AG04450 (cell line): ENCODE measurements around the gene SART3. TPM values are rescaled to one million over a fixed set of nuclear protein-coding genes. Genes with fewer than 3 reads are reported as not detected.

Experiments
- CTCF ChIA-PET: fragments of 300-600, 350-600 bp; formaldehyde crosslinking; extraction: SDS; loops from one replicate; lab custom pipeline; 2022; ENCODE audit warnings: antibody characterized with exemption, inconsistent platforms; lab: Charles Lee
- POLR2A ChIA-PET: fragments of 350-600 bp; formaldehyde crosslinking; extraction: SDS; loops from one replicate; lab custom pipeline; 2021; ENCODE audit warnings: antibody characterized with exemption, inconsistent platforms; lab: Yijun Ruan, JAX
- DNase-seq: peaks from one replicate; pipeline ENCODE4 v3.0.0-alpha.2; 2011; ENCODE audit warnings: low read depth, low spot score
- H3K27ac ChIP-seq: one replicate; pipeline ENCODE4 v1.5.1; 2012; ENCODE audit warnings: low read depth, low read length, control low read depth
- H3K27me3 ChIP-seq: one replicate; pipeline ENCODE4 v1.6.0; 2012; ENCODE audit warnings: low read length; ENCODE audit not compliant: control insufficient read depth, insufficient read depth
- H3K4me3 ChIP-seq: 2 replicates; pipeline ENCODE4 v1.5.1; 2011; ENCODE audit warnings: mild to moderate bottlenecking, low read depth, low read length, control low read depth
- H3K9me3 ChIP-seq: 2 replicates; pipeline ENCODE4 v1.5.1; 2012; ENCODE audit warnings: low read length; ENCODE audit not compliant: control insufficient read depth, insufficient read depth
- polyA plus RNA-seq: library from polyadenylated mRNA; depleted of rRNA; stranded (reverse); fragments of >200 nt; gene quantifications from 2 replicates; pipeline ENCODE4 v1.2.3, GENCODE V29; 2011
- TF ChIP-seq, protein P1 (sequence below): IDR thresholded peaks from 2 replicates; pipeline ENCODE4 v1.5.1; 2011; ENCODE audit warnings: low read depth, low read length, control low read depth, inconsistent platforms

SART3 gene
- polyA plus RNA-seq, 1 experiment: 23.9 TPM

DNA sequence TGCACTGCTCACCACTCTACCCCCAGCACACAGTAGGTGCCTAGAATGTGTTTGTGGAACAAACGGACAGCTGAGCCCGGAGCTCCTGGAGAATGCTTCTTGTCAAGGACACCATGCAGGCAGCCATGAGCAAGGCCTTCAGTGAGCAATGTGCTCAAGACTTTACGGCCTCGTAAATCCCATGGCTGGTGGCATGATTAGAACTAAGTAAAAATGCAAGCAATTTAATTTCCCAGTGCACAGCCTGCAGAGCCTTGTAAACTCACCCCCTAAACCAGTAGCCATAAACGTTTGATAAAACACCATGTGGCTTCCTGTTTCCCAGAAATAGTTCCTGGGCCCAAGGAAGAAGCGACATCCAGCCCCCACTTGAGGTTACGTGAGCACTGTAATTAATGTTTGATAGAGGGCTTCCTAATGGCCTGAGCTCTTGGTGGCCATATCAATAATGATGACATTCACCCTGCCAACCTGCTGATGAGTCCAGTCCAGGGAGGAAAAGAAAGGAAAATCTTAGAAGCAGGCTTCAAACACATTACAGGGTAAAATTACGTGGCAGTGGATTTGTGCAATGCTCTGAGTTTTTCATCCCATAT is 82.3 kb downstream of the SART3 start:
- no peak for DNase-seq
- POLR2A ChIA-PET: no interaction called here
- CTCF ChIA-PET: no interaction called here
- Histone ChIP-seq H3K27me3 (no peaks in the 10 kb centered on the region), H3K27ac (no peak overlapping the region), H3K4me3 (no peak overlapping the region), H3K9me3 (no peaks in the 10 kb centered on the region)
- TF ChIP-seq, protein P1, sequence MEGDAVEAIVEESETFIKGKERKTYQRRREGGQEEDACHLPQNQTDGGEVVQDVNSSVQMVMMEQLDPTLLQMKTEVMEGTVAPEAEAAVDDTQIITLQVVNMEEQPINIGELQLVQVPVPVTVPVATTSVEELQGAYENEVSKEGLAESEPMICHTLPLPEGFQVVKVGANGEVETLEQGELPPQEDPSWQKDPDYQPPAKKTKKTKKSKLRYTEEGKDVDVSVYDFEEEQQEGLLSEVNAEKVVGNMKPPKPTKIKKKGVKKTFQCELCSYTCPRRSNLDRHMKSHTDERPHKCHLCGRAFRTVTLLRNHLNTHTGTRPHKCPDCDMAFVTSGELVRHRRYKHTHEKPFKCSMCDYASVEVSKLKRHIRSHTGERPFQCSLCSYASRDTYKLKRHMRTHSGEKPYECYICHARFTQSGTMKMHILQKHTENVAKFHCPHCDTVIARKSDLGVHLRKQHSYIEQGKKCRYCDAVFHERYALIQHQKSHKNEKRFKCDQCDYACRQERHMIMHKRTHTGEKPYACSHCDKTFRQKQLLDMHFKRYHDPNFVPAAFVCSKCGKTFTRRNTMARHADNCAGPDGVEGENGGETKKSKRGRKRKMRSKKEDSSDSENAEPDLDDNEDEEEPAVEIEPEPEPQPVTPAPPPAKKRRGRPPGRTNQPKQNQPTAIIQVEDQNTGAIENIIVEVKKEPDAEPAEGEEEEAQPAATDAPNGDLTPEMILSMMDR: no peak

DNA sequence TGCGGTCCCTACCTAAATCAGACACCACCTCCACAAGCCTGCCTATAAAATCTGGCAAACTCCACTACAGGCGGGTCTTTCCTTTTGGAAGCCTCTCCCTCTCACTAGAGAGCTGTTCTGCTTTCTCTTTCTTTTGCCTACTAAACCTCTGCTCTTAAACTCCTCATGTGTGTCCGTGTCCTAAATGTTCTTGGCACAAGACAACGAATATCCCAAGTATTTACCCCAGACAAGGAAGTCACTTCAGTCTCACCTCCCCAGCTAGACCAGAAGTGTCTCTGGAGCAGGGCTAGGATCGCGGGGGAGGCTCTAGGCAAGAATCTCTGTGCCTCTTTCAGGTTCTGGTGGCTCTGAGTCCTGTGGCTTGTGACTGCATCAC is 83.1 kb downstream of the SART3 start:
- Histone ChIP-seq H3K9me3 (no peaks in the 10 kb centered on the region), H3K27me3 (no peaks in the 10 kb centered on the region), H3K4me3 (no peak overlapping the region), H3K27ac (no peak overlapping the region)
- TF ChIP-seq, protein P1: no peak
- DNase-seq: no peak
- ChIA-PET POLR2A (no interaction called here), CTCF (no interaction called here)

GRCh38 chr12:108477055-108477880 is 83.7 kb downstream of the SART3 start:
- H3K9me3 ChIP-seq: no peaks in the 10 kb centered on the region
- ChIA-PET POLR2A (no interaction called here), CTCF (no interaction called here)
- DNase-seq: no peak
- no peaks in the 10 kb centered on the region for H3K27me3 ChIP-seq
- TF ChIP-seq, protein P1: no peak
- H3K27ac ChIP-seq: no peak overlapping the region
- no peak overlapping the region for H3K4me3 ChIP-seq

DNA sequence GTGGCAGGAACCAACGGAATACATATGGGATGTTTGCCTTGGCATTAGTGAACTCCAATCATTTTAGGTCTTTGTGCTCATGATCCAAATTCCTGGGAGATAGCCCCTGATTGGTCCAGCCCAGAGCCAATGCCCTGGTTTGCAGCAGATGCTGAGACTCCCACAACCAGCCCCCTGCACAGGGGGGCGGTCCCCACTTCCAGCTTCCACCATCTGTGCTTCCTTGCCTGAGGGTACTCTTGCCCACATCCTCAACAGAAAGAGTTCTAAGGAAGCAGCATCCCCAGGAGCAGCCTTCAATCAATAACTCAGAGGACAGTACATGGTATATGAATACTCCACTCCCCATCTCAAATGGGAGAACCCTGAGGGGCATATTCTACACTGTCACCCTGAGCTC is 85.6 kb downstream of the SART3 start:
- TF ChIP-seq, protein P1: no peak
- H3K4me3 ChIP-seq: no peak overlapping the region
- H3K27ac ChIP-seq: no peak overlapping the region
- no peak for DNase-seq
- no peaks in the 10 kb centered on the region for H3K27me3 ChIP-seq
- ChIA-PET CTCF (no interaction called here), POLR2A (no interaction called here)
- no peaks in the 10 kb centered on the region for H3K9me3 ChIP-seq

GRCh38 chr12:108473400-108474055 is 87.4 kb downstream of the SART3 start:
- TF ChIP-seq, protein P1: no peak
- DNase-seq: no peak
- no peaks in the 10 kb centered on the region for H3K9me3 ChIP-seq
- H3K4me3 ChIP-seq: no peak overlapping the region
- H3K27me3 ChIP-seq: no peaks in the 10 kb centered on the region
- POLR2A ChIA-PET: no interaction called here
- H3K27ac ChIP-seq: no peak overlapping the region
- CTCF ChIA-PET: no interaction called here
